Measurements from ENCODE around the gene CKB.

GRCh38 chr14:103556946-103557758 lies 34.5 kb upstream of the CKB start:
- TF ChIP-seq CTCF (IDR thresholded peaks at IDR 0.05) (no peak), EP300 (IDR thresholded peaks at IDR 0.05) (no peak), POLR2A (IDR thresholded peaks at IDR 0.05) (no peak)
